Astrocyte of the cerebellum (primary cell): ENCODE data around the gene CCDC59.
A peak's percentile ranks its signal among the peaks of the same experiment; 100 is the strongest.
"Not testable (repeated sequence)": the region's sequence is repeated elsewhere in the genome, so short reads cannot be mapped to it uniquely, and the experiment has no call there.

Experiments
- DNase-seq: peaks from one replicate; pipeline ENCODE4 v3.0.0-alpha.2; 2011; ENCODE audit warnings: low read depth
- H3K4me3 ChIP-seq: 2 replicates; pipeline ENCODE4 v1.5.1; 2011; ENCODE audit warnings: mild to moderate bottlenecking, low read depth, low read length, moderate library complexity
- CTCF ChIP-seq: IDR thresholded peaks from 2 replicates; pipeline ENCODE4 v1.5.1; 2012; ENCODE audit warnings: low read length, low read depth, moderate library complexity, mild to moderate bottlenecking; ENCODE audit errors: missing control alignments
- in situ Hi-C: cut with HindIII; loops from 2 replicates; pipeline ENCODE4 v1.10.0; 2017; ENCODE audit warnings: low sequenced_read_pairs

The CCDC59 gene

GRCh38 chr12:82378997-82379396 lies 20.8 kb upstream of the CCDC59 start:
- TF ChIP-seq CTCF, result no peak
- in situ Hi-C loops, result no loop called here
- H3K4me3 ChIP-seq, result no peak overlapping the region
- DNase-seq, result no peak

GRCh38 chr12:82375201-82375600 lies 17.0 kb upstream of the CCDC59 start:
- no peak overlapping the region for H3K4me3 ChIP-seq
- TF ChIP-seq CTCF, result no peak
- in situ Hi-C loops, result no loop called here
- DNase-seq, result no peak

- in situ Hi-C loops, result no loop called here
- H3K4me3 ChIP-seq, result no peak overlapping the region
- TF ChIP-seq CTCF, result no peak
- no peak for DNase-seq
Measured at GRCh38 chr12:82366197-82366596, 8.0 kb upstream of the CCDC59 start.

- in situ Hi-C loops, result no loop called here
- DNase-seq, result no peak
Measured at GRCh38 chr12:82363990-82364389, 5.8 kb upstream of the CCDC59 start.

GRCh38 chr12:82361461-82361915 lies 3.3 kb upstream of the CCDC59 start:
- no peak for DNase-seq
- no peak overlapping the region for H3K4me3 ChIP-seq

More at GRCh38 chr12:82363990-82364389, 5.8 kb upstream of the CCDC59 start:
- TF ChIP-seq CTCF, result no peak
- no peak overlapping the region for H3K4me3 ChIP-seq

GRCh38 chr12:82360834-82361233 lies 2.6 kb upstream of the CCDC59 start:
- in situ Hi-C loops, DNase-seq, H3K4me3 ChIP-seq: not testable (repeated sequence)

More at GRCh38 chr12:82361461-82361915, 3.3 kb upstream of the CCDC59 start:
- no peak for TF ChIP-seq CTCF
- in situ Hi-C loops, result no loop called here

GRCh38 chr12:82359115-82359478 lies 910 bp upstream of the CCDC59 start:
- H3K4me3 ChIP-seq, result peak overlapping the region; percentile 96
- in situ Hi-C loops, result no loop called here
- DNase-seq, result no peak
- no peak for TF ChIP-seq CTCF
